C4-2B (cell line): ENCODE data around the gene ARHGAP21.

Experiments used
- CTCF ChIP-seq: fragments of 450-650 bp; conservative IDR thresholded peaks from 2 replicates; pipeline ENCODE4 v1.5.1; 2017; ENCODE audit warnings: mild to moderate bottlenecking
- ZFX ChIP-seq: fragments of 450-650 bp; IDR thresholded peaks from 2 replicates; pipeline ENCODE4 v1.6.1; 2017

GRCh38 chr10:24556126-24556749, 167.4 kb downstream of the ARHGAP21 start:
- TF ChIP-seq CTCF = no peak
- TF ChIP-seq ZFX = no peak
